IPS-18c (cell line): Measurements from ENCODE around the gene ZSCAN10.
"Not testable (repeated sequence)": the region's sequence is repeated elsewhere in the genome, so short reads cannot be mapped to it uniquely, and the experiment has no call there.

ENCODE experiments used
- H3K4me3 ChIP-seq: 2 replicates; pipeline ENCODE4 v1.7.0; 2013; ENCODE audit warnings: low read depth, mild to moderate bottlenecking, low read length, moderate library complexity; ENCODE audit not compliant: insufficient read depth
- H3K9me3 ChIP-seq: one replicate; pipeline ENCODE4 v1.6.1; 2013; ENCODE audit warnings: mild to moderate bottlenecking, low read length, moderate library complexity; ENCODE audit not compliant: control insufficient read depth, insufficient read depth

ZSCAN10 gene

GRCh38 chr16:3098459-3099394, at the start of gene ZSCAN10:
ZSCAN10 (minus strand) TSS chr16:3099294; CDS start chr16:3092937, 6,357 bp downstream.
- H3K4me3 ChIP-seq: peak within 1 kb of the TSS; percentile 95
- no peaks in the 10 kb centered on the region for H3K9me3 ChIP-seq

GRCh38 chr16:3148256-3149192, 49.4 kb upstream of the ZSCAN10 start:
- Histone ChIP-seq H3K4me3 (no peak overlapping the region), H3K9me3 (no peaks in the 10 kb centered on the region)

DNA sequence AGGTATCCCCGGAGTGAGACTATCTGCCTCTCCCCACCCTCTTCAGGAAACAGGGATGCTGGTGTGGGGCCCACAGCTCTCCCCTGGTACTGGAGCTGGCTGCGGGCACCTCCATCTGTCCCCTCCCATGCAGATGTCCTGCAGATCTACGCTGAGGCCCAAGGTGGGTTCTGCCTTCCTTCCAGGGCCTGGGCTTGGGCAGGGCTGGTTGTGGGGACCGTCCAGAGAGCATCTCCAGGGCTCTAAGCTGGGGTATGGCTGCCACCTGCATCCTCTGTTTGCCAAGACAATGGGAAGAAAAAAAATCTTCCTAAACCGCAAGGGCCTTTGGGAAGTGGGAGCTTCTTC, 48.6 kb upstream of the ZSCAN10 start:
- no peaks in the 10 kb centered on the region for H3K9me3 ChIP-seq

DNA sequence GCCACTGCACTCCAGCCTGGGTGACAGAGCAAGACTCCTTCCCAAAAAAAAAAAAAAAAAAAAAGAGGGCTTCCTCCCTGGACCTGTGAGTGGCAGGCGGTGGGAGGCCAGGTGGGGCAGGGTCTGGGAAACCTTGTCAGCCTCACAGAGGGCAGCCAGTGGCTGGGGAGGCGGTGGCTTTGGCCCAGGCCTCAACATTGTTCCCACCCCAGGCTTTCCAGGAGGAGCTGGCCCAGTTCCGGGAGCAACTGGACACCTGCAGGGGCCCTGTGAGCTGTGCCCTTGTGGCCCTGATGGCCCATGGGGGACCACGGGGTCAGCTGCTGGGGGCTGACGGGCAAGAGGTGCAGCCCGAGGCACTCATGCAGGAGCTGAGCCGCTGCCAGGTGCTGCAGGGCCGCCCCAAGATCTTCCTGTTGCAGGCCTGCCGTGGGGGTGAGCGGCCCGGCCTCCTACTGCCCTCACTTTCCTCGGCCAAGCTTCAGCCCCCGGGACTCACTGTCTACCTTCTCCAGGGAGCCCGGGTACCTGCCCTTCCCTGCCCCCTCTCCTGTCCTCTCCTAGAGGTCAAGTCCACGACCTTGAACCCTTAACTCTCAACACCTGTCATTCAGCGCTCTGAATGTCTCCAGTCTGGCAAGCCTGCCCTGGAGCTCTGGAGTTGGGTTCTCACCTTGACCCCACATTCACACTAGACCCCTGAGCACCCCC, 48.1 kb upstream of the ZSCAN10 start:
- H3K9me3 ChIP-seq: no peaks in the 10 kb centered on the region
- H3K4me3 ChIP-seq: no peak overlapping the region

More for the DNA sequence above, 48.6 kb upstream of the ZSCAN10 start:
- H3K4me3 ChIP-seq: no peak overlapping the region

GRCh38 chr16:3145660-3146059, 46.6 kb upstream of the ZSCAN10 start:
- H3K4me3 ChIP-seq: no peak overlapping the region

DNA sequence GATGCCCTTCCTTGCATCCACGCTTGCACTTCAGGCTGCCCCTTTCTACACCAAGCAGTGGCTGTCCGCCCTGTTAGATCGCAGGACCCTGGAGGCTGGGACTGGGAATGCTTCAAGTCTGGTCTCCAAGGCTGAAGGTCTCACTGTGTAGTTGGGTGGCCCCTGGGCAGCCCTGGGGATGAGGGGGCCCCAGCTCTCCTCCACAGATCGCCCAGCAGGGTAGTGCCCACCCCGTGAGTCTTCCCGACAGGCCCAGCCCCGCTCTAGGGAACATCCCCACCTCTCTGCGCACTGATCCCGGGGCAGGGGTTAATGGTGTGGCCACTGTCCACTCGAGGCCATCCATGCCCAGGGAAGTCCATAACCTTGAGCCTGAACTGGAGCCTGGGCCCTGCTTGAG, 46.1 kb upstream of the ZSCAN10 start:
- Histone ChIP-seq H3K9me3 (no peaks in the 10 kb centered on the region), H3K4me3 (no peak overlapping the region; the same call in 1 of the 2 replicates)

More at GRCh38 chr16:3145660-3146059, 46.6 kb upstream of the ZSCAN10 start:
- H3K9me3 ChIP-seq: no peaks in the 10 kb centered on the region

DNA sequence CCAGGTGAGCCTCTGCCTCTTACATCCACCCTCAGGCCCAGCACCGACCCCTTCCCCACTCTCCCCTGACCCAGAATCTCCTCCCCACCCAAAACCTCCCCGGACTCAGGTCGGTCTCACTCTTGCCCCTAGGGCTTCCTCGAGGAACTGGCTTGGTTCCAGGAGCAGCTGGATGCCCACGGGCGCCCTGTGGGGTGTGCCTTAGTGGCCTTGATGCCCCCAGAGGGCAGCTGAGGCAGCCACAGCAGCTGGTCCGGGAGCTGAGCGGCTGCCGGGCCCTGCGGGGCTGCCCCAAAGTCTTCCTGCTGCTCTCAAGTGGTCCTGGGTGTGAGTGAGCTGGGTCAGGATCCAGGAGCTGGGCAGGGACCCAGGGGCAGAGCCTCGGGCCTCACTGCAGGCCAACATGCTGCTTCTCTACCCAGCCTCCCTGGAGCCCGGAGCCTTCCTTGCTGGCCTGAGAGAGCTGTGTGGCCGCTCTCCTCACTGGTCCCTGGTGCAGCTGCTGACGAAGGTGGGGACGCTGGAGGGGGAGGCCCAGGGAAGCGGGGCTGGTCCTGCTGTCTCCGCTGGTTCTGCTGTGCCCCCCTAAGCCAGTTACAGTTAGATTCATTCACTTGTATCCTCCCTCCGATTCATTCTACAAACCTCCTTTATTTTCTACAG, 45.4 kb upstream of the ZSCAN10 start:
- Histone ChIP-seq H3K9me3 (no peaks in the 10 kb centered on the region), H3K4me3 (no peak overlapping the region)

DNA sequence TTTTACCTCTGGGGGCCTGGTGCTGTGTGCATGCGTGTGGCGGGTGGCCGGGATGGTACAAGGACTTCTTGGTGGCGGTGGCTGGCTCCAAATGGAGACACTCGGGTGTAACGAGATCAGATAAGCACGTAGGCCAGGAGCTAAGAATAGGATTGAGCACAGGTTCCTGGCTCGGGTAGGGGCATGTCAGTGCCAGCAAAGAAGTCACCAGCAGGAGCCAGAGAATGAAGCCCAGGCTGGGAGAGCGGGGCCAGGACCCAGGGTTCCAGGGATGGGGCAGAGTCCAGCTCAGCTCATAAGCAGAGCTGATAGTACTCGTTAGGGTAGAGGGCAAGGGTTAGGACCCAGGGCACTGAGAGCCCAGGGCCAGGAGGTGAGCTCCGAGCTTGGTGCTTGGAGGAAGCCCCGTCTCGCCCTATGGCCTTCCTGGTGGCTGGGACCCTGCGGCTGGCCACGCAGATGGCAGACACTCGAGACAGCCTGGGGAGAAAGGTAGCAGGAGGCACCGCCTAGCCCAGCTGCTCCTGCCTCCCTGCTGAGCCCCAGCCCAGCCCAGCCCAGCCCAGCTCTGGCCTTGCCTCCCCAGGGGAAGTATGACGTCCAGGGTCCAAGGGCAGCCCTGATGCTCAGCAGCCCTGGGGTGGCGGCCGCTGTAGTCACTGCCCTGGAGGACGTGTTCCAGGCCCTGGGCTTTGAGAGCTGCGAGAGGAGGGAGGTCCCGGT, 44.7 kb upstream of the ZSCAN10 start:
- Histone ChIP-seq H3K9me3 (no peaks in the 10 kb centered on the region), H3K4me3 (no peak overlapping the region)

DNA sequence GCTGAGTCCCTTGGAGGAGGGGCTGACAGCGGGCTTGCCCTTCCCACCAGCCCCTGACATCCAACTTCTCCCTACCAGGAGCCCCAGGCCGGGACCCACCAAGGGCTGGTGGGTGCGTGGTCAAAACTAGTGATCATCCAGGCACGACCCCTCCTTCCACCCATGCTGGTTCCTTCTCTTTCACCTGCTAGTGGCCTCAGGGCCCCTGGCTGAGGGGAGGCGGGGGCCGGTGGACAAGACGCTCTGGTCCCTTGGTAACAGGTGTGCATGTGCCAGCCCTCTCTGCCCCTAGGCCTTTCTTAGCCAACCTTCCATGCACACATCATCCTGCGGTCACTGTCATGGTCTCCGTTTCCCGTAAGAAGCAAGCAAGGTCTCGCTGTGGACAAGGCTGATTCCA, 44.1 kb upstream of the ZSCAN10 start:
- Histone ChIP-seq H3K9me3 (no peaks in the 10 kb centered on the region), H3K4me3 (no peak overlapping the region)

GRCh38 chr16:3142770-3143169, 43.7 kb upstream of the ZSCAN10 start:
- H3K4me3 ChIP-seq: no peak overlapping the region
- no peaks in the 10 kb centered on the region for H3K9me3 ChIP-seq

DNA sequence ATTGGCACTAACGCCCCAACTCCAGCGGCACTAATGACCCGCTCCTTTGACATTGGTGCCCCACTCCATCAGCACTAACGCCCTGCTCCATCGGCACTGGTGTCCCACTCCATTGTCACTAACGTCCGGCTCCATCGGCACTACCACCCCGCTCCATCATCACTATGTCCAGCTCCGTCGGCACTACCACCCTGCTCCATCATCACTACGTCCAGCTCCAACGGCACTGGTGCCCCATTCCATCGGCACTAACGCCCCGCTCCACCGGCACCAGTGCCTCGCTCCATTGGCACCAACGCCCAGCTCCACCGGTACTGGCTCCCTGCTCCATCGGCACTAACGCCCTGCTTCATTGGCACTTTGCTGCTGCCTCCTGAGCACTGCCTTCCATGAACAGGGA, 43.2 kb upstream of the ZSCAN10 start:
- H3K4me3 ChIP-seq: no peak overlapping the region
- no peaks in the 10 kb centered on the region for H3K9me3 ChIP-seq

DNA sequence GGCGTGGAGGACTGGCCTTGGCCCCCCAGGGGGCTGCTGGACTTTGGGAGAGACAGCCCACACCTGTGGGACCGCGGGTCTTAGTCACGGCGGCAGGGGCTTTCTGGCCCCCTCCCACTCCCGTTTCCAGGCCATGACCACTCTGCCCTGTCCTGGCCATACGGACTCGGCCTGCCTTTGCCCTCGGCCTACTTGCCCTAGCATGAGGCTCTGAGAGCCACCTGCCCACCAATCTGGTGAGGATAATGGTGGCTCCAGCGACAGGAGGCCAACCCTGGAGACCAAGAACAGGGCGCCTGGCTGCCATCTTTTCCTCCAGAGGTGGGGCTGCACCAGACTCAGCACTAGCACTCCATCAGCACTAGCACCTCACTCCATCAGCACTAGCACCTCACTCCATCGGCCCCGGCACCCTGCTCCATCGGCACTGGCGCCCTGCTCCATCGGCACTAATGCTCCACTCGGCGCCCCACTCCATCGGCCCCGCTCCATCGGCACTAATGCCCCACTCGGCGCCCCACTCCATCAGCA, 42.8 kb upstream of the ZSCAN10 start:
- no peak overlapping the region for H3K4me3 ChIP-seq
- H3K9me3 ChIP-seq: no peaks in the 10 kb centered on the region

- H3K4me3 ChIP-seq: no peak overlapping the region
- H3K9me3 ChIP-seq: no peaks in the 10 kb centered on the region
Observed at GRCh38 chr16:3140603-3141427, 41.7 kb upstream of the ZSCAN10 start.

GRCh38 chr16:3139561-3139960, 40.5 kb upstream of the ZSCAN10 start:
- H3K9me3 ChIP-seq, H3K4me3 ChIP-seq: not testable (repeated sequence)

- no peak overlapping the region for H3K4me3 ChIP-seq
- H3K9me3 ChIP-seq: no peaks in the 10 kb centered on the region
Observed at GRCh38 chr16:3138823-3139426, 39.8 kb upstream of the ZSCAN10 start.
